ENCODE data around the gene GEMIN5.

Gene GEMIN5

GRCh38 chr5:154841273-154841661 lies 96.7 kb downstream of the GEMIN5 start:
- no peak for DNase-seq

- no peak for DNase-seq
Measured at GRCh38 chr5:154840435-154841272, 97.4 kb downstream of the GEMIN5 start.
